Measurements from ENCODE around the gene GPAT3.

DNA sequence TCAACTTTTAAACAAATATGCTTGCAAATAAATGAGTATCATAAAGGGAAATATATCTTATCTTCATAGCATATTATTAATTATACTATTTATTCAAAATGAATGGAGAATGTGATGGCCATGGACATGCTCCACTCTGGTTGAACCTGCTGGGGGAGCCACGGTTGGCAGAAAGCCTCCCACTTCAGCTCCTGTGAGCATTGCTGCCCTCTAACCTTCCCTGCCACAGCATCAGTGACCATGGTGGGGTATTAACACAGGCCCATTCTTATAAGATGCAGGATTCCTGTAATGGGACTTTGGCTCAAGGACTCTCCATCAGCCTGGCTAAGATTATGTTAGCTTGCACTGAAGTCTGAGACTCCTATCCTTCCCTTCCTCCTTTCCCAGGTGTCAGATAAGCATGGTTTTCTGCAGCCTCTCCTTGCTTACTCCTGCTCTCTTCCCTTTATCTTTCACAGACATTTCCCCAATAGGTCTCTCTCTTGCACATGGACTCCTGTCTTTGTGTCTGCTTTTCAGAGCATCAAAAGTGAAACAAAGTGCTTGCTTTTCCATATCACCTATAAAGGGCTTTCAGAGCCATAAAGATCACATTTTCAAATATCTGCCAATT lies 46.1 kb upstream of the GPAT3 start:
- TF ChIP-seq SP2 (tag by site-specific recombination; IDR thresholded peaks at IDR 0.05) (no peak), ZNF2 (tag by site-specific recombination; IDR thresholded peaks at IDR 0.05) (no peak), ZNF341 (tag by site-specific recombination; IDR thresholded peaks at IDR 0.05; ENCODE audit: low read depth) (no peak), ZNF433 (tag by site-specific recombination; IDR thresholded peaks at IDR 0.05; ENCODE audit: low read depth) (no peak), ZNF777 (tag by site-specific recombination; IDR thresholded peaks at IDR 0.05; ENCODE audit: borderline replicate concordance) (no peak), OSR2 (tag by site-specific recombination; IDR thresholded peaks at IDR 0.05) (no peak), KLF10 (tag by site-specific recombination; IDR thresholded peaks at IDR 0.05) (no peak), BCL11B (tag by site-specific recombination; IDR thresholded peaks at IDR 0.05; ENCODE audit: low read depth) (no peak)
- TF ChIP-seq, protein P1, sequence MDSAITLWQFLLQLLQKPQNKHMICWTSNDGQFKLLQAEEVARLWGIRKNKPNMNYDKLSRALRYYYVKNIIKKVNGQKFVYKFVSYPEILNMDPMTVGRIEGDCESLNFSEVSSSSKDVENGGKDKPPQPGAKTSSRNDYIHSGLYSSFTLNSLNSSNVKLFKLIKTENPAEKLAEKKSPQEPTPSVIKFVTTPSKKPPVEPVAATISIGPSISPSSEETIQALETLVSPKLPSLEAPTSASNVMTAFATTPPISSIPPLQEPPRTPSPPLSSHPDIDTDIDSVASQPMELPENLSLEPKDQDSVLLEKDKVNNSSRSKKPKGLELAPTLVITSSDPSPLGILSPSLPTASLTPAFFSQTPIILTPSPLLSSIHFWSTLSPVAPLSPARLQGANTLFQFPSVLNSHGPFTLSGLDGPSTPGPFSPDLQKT (IDR thresholded peaks at IDR 0.05; ENCODE audit: borderline replicate concordance, low read depth, low read length), result no peak
- TF ChIP-seq, protein P2, sequence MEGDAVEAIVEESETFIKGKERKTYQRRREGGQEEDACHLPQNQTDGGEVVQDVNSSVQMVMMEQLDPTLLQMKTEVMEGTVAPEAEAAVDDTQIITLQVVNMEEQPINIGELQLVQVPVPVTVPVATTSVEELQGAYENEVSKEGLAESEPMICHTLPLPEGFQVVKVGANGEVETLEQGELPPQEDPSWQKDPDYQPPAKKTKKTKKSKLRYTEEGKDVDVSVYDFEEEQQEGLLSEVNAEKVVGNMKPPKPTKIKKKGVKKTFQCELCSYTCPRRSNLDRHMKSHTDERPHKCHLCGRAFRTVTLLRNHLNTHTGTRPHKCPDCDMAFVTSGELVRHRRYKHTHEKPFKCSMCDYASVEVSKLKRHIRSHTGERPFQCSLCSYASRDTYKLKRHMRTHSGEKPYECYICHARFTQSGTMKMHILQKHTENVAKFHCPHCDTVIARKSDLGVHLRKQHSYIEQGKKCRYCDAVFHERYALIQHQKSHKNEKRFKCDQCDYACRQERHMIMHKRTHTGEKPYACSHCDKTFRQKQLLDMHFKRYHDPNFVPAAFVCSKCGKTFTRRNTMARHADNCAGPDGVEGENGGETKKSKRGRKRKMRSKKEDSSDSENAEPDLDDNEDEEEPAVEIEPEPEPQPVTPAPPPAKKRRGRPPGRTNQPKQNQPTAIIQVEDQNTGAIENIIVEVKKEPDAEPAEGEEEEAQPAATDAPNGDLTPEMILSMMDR (tag by site-specific recombination; IDR thresholded peaks at IDR 0.05), result no peak
